NB4 (cell line): ENCODE results near the gene GPR4.

ENCODE experiments used
- POLR2A ChIP-seq: IDR thresholded peaks from 2 replicates; pipeline ENCODE4 v1.6.1; 2011; ENCODE audit warnings: mild to moderate bottlenecking; ENCODE audit not compliant: insufficient read length; ENCODE audit errors: extremely low read depth
- TF ChIP-seq, protein P1 (sequence below): IDR thresholded peaks from 2 replicates; pipeline ENCODE4 v1.6.1; 2011; ENCODE audit warnings: low read depth, low read length

DNA sequence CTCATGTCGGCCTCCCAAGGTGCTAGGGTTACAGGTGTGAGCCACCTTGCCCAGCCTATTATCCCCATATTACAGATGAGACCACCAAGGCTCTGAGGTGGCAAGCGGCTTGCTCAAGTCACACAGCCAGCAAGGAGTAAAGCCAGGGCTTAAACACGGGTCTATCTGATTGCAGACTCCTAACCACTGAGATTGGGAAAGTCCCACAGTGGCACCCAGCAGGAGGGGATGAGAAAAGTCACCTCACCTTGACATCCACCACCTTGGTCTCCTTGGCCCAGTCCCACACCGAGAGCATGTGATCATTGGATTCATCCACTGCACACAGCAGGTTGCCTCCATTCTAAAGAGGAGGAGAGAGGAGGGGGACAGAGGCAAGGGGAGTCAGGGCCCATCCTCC lies 27.7 kb upstream of the GPR4 start:
- no peak for TF ChIP-seq POLR2A
- TF ChIP-seq, protein P1, sequence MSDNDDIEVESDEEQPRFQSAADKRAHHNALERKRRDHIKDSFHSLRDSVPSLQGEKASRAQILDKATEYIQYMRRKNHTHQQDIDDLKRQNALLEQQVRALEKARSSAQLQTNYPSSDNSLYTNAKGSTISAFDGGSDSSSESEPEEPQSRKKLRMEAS: no peak
